Measurements from ENCODE around the gene GPR152. TPM values are rescaled to one million over a fixed set of nuclear protein-coding genes. Genes with fewer than 3 reads are reported as not detected.

Gene GPR152
- total and polyA plus RNA-seq, 2 of the 8 experiments (the other 6 are each of a cell fraction or from before 2014, with no cell fraction given): not detected

DNA sequence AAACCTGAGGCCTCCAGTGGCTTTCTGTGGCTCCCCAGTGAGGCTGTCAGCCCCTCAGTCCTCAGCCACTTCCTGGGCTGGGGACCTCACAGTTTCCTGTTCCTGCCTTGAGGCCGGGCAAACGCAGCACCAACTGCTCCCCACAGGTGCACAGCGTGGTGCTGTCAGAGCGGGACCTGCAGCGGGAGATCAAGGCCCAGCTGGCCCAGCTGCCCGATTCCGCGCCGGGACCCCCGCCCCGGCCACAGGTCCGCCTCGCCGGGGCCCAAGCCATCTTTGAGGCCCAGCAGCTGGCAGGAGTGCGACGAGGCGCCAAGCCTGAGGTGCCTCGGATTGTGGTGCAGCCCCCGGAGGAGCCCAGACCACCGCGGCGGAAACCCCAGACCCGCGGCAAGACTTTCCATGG is 43.3 kb downstream of the GPR152 start (continued):
- TF ChIP-seq, protein P1, sequence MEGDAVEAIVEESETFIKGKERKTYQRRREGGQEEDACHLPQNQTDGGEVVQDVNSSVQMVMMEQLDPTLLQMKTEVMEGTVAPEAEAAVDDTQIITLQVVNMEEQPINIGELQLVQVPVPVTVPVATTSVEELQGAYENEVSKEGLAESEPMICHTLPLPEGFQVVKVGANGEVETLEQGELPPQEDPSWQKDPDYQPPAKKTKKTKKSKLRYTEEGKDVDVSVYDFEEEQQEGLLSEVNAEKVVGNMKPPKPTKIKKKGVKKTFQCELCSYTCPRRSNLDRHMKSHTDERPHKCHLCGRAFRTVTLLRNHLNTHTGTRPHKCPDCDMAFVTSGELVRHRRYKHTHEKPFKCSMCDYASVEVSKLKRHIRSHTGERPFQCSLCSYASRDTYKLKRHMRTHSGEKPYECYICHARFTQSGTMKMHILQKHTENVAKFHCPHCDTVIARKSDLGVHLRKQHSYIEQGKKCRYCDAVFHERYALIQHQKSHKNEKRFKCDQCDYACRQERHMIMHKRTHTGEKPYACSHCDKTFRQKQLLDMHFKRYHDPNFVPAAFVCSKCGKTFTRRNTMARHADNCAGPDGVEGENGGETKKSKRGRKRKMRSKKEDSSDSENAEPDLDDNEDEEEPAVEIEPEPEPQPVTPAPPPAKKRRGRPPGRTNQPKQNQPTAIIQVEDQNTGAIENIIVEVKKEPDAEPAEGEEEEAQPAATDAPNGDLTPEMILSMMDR (IDR thresholded peaks at IDR 0.05; ENCODE audit: control extremely low read depth in 1 of 3, insufficient read depth in 1 of 3, low read depth in 1 of 3, low read length in 3 of 3): no peak
- TF ChIP-seq JUND (IDR thresholded peaks at IDR 0.05; ENCODE audit: low read length) (no peak), RAD21 (IDR thresholded peaks at IDR 0.05 in 1 of 2, conservative IDR thresholded peaks at IDR 0.05 in 1 of 2; ENCODE audit: low read depth in 2 of 2, low read length in 2 of 2) (no peak)

All from H1 (cell line).